ENCODE data around the gene SF3B1. TPM values are rescaled to one million over a fixed set of nuclear protein-coding genes. Genes with fewer than 3 reads are reported as not detected.

Gene SF3B1
- total RNA-seq, 4 donors from 2014 or later = 137 to 297 (median 158) TPM

DNA sequence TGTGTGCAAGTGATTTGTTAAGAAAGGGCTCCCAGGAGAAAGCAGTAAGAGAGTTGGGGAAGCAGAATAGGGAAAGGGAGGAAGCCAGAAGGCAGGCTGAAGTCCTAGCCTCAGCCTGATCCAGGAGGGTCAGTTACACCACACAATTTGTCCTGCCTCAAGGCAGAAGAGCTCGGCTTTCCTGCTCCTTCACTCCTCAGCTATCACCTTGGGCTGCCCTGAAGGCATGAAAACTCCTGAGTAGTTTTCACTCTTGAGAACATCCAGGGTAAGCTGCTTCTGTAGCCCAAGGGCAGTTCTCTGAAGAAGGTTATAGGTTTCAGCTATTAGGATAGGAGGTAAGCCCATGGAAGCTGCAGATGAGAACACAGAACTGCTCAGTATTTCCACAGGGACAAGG lies 76.8 kb downstream of the SF3B1 start:
- no peak overlapping the region for H3K4me3 ChIP-seq
- H3K4me1 ChIP-seq = peaks cover 0 to 1% of the 10 kb centered on the region in 2 donors
- in situ Hi-C loops (cut with MboI; ENCODE audit: low sequenced_read_pairs in 4 of 4) (no loop called here), intact Hi-C loops (cut with DNase I; ENCODE audit: low total_unique reads) (no loop called here)
- H3K36me3 ChIP-seq = no peaks in the 10 kb centered on the region
- ATAC-seq = no peak
- no peaks in the 10 kb centered on the region for H3K27me3 ChIP-seq
- H3K27ac ChIP-seq = no peak overlapping the region
- DNase-seq = no peak
- no peaks in the 10 kb centered on the region for H3K9me3 ChIP-seq
- TF ChIP-seq POLR2A (IDR thresholded peaks at IDR 0.05) = no peak
- TF ChIP-seq, protein P1, sequence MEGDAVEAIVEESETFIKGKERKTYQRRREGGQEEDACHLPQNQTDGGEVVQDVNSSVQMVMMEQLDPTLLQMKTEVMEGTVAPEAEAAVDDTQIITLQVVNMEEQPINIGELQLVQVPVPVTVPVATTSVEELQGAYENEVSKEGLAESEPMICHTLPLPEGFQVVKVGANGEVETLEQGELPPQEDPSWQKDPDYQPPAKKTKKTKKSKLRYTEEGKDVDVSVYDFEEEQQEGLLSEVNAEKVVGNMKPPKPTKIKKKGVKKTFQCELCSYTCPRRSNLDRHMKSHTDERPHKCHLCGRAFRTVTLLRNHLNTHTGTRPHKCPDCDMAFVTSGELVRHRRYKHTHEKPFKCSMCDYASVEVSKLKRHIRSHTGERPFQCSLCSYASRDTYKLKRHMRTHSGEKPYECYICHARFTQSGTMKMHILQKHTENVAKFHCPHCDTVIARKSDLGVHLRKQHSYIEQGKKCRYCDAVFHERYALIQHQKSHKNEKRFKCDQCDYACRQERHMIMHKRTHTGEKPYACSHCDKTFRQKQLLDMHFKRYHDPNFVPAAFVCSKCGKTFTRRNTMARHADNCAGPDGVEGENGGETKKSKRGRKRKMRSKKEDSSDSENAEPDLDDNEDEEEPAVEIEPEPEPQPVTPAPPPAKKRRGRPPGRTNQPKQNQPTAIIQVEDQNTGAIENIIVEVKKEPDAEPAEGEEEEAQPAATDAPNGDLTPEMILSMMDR (IDR thresholded peaks at IDR 0.05 in 4 of 5, conservative IDR thresholded peaks at IDR 0.05 in 1 of 5) = no peak

GRCh38 chr2:197356136-197356535 lies 78.7 kb downstream of the SF3B1 start:
- ATAC-seq (no peak), DNase-seq (no peak)
- no peaks in the 10 kb centered on the region for H3K9me3 ChIP-seq
- no peak overlapping the region for H3K27ac ChIP-seq
- intact Hi-C loops (cut with DNase I; ENCODE audit: low total_unique reads) = no loop called here
- H3K36me3 ChIP-seq = no peaks in the 10 kb centered on the region
- in situ Hi-C loops (cut with MboI; ENCODE audit: low sequenced_read_pairs in 4 of 4) = no loop called here
- H3K4me3 ChIP-seq = no peak overlapping the region
- peaks cover 0 to 4% of the 10 kb centered on the region in 2 donors for H3K4me1 ChIP-seq
- TF ChIP-seq, protein P1 (IDR thresholded peaks at IDR 0.05 in 4 of 5, conservative IDR thresholded peaks at IDR 0.05 in 1 of 5) = no peak
- no peak for TF ChIP-seq POLR2A (IDR thresholded peaks at IDR 0.05)
- no peaks in the 10 kb centered on the region for H3K27me3 ChIP-seq

GRCh38 chr2:197354169-197354558 lies 80.7 kb downstream of the SF3B1 start:
- intact Hi-C loops (cut with DNase I; ENCODE audit: low total_unique reads) (no loop called here), in situ Hi-C loops (cut with MboI; ENCODE audit: low sequenced_read_pairs in 4 of 4) (no loop called here)
- Histone ChIP-seq H3K9me3 (no peaks in the 10 kb centered on the region), H3K27ac (no peak overlapping the region), H3K36me3 (no peaks in the 10 kb centered on the region), H3K27me3 (no peaks in the 10 kb centered on the region), H3K4me1 (peaks cover 0 to 4% of the 10 kb centered on the region in 2 donors), H3K4me3 (no peak overlapping the region)
- DNase-seq (no peak), ATAC-seq (no peak)
- TF ChIP-seq POLR2A (IDR thresholded peaks at IDR 0.05) = no peak
- TF ChIP-seq, protein P1 (IDR thresholded peaks at IDR 0.05 in 4 of 5, conservative IDR thresholded peaks at IDR 0.05 in 1 of 5) = no peak

DNA sequence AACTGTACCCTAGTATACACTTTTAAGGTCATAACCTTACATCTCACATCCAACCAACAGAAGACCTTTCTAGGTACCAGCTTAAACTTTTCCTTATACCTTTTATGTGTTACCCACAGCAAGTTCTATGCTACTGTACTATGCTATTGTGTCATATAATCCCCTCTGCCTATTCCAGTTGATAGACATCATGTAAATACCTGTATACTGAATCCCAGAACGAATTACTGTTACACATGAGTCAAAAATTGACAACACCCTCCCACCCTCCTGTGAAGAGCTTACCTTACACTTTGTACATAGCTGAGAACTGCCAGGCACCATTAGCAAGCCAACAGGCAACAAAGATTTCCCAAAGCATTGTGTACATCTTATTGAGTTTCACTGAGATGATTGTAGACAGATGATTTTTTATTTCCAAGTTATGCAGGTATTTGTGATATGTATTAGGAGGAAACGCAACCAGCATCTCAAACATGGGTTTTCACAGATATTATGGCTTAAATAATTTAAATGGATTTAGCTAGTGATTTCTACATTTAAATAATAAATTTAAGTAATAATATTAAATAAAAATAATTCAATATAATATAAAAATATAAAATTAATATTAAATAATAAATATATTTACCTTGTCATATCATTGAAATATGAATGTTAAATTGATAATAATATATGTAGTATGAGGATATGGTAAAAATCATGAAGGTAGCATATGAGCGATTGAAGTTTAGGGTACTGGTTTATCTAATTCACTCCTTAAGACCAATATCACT lies 81.2 kb downstream of the SF3B1 start:
- in situ Hi-C loops (cut with MboI; ENCODE audit: low sequenced_read_pairs in 4 of 4) = no loop called here
- no peak for ATAC-seq

More for the DNA sequence above, 81.2 kb downstream of the SF3B1 start:
- Histone ChIP-seq H3K9me3 (no peaks in the 10 kb centered on the region), H3K27ac (no peak overlapping the region), H3K4me3 (no peak overlapping the region), H3K4me1 (peaks cover 0 to 4% of the 10 kb centered on the region in 2 donors), H3K27me3 (no peaks in the 10 kb centered on the region), H3K36me3 (no peaks in the 10 kb centered on the region)
- TF ChIP-seq POLR2A (IDR thresholded peaks at IDR 0.05) = no peak
- TF ChIP-seq, protein P1 (IDR thresholded peaks at IDR 0.05 in 4 of 5, conservative IDR thresholded peaks at IDR 0.05 in 1 of 5) = no peak
- DNase-seq = no peak
- intact Hi-C loops (cut with DNase I; ENCODE audit: low total_unique reads) = no loop called here

Data from gastrocnemius medialis (tissue), 4 donors.